Lower leg skin (tissue), 3 donors: ENCODE data around the gene SCNN1B.

Experiments
- POLR2A ChIP-seq, 2 donors: fragments of 450-650 bp; IDR thresholded peaks; one replicate each; pipeline ENCODE4 v1.6.1; 2016 to 2017; ENCODE audit warnings: antibody characterized with exemption in 2 of 2, mild to moderate bottlenecking in 1 of 2, moderate library complexity in 1 of 2
- TF ChIP-seq, protein P1 (sequence below), 3 donors: fragments of 450-650 bp; IDR thresholded peaks; one replicate each; pipeline ENCODE4 v1.5.1; 2016; ENCODE audit warnings: antibody characterized with exemption in 3 of 3, mild to moderate bottlenecking in 3 of 3, moderate library complexity in 2 of 3

DNA sequence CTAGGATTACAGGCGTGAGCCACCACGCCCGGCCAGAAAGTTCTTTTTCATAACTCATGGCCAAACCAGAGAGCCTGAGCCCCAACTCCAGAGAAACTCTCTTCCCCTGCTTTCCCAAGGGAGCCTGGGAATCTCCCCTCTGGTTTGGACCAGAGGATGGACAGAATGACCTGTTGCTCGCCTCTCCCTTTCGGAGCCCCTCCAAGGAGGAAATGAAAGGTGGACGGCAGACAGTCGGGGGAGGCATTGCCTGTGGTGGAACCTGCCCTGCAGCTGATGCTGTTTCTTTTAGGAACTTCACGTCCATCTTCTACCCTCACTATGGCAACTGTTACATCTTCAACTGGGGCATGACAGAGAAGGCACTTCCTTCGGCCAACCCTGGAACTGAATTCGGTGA, 65.5 kb downstream of the SCNN1B start:
- TF ChIP-seq, protein P1, sequence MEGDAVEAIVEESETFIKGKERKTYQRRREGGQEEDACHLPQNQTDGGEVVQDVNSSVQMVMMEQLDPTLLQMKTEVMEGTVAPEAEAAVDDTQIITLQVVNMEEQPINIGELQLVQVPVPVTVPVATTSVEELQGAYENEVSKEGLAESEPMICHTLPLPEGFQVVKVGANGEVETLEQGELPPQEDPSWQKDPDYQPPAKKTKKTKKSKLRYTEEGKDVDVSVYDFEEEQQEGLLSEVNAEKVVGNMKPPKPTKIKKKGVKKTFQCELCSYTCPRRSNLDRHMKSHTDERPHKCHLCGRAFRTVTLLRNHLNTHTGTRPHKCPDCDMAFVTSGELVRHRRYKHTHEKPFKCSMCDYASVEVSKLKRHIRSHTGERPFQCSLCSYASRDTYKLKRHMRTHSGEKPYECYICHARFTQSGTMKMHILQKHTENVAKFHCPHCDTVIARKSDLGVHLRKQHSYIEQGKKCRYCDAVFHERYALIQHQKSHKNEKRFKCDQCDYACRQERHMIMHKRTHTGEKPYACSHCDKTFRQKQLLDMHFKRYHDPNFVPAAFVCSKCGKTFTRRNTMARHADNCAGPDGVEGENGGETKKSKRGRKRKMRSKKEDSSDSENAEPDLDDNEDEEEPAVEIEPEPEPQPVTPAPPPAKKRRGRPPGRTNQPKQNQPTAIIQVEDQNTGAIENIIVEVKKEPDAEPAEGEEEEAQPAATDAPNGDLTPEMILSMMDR (IDR thresholded peaks at IDR 0.05): no peak
- no peak for TF ChIP-seq POLR2A (IDR thresholded peaks at IDR 0.05)
